Measurements from ENCODE around the gene RABIF.
"Not testable (repeated sequence)": the region's sequence is repeated elsewhere in the genome, so short reads cannot be mapped to it uniquely, and the experiment has no call there.

The RABIF gene

GRCh38 chr1:202831906-202832305 is 57.0 kb downstream of the RABIF start:
- DNase-seq (ENCODE audit: low read depth) = no peak

DNA sequence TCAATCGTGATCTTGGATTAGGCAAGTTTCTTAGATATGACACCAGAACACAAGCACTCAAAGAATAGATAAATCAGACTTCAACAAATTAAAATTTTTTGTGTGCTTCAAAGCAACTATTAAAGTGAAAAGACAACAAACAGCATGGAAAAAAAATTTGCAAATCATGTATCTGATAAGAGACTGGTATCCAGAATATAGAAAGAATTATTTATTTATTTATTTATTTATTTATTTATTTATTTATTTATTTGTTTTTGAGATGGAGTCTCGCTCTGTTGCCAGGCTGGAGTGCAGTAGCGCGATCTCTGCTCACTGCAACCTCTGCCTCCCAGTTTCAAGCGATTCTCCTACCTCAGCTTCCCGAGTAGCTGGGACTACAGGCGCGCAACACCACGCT is 59.7 kb downstream of the RABIF start:
- not testable (repeated sequence) for DNase-seq (ENCODE audit: low read depth)
